ENCODE data around the gene AMY2B. TPM values are rescaled to one million over a fixed set of nuclear protein-coding genes. Genes with fewer than 3 reads are reported as not detected.
"Not testable (repeated sequence)": the region's sequence is repeated elsewhere in the genome, so short reads cannot be mapped to it uniquely, and the experiment has no call there.

Gene AMY2B
- total RNA-seq, 1 donor, result 7.3 TPM

DNA sequence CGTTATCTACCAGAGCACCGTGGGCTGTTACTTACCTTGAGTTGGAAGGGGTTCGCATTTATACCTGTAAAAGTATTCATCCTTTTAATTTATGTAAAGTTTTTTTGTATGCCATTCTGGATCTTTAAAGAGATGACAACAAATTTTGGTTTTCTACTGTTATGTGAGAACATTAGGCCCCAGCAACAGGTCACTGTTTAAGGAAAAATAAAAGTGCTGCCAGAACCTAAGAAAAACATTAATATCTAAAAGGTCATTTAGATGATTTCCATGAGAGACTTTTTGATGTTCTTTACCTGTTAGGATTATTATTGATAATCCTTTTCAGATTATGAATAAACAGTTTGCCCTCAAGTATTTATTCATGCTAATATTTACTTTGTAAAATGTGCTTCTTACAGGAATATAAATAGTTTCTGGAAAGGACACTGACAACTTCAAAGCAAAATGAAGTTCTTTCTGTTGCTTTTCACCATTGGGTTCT is 45.6 kb downstream of the AMY2B start, which contains the start of gene AMY2A:
Gene AMY2A (plus strand): TSS at position 434 of the 484 bp plus-strand sequence. CDS start 14 bp downstream, at position 448.
- DNase-seq (ENCODE audit: low read depth in 2 of 3, low spot score in 2 of 3), result not testable (repeated sequence)

- not testable (repeated sequence) for DNase-seq (ENCODE audit: low read depth in 2 of 3, low spot score in 2 of 3)
Observed at GRCh38 chr1:103627436-103627835, 56.0 kb downstream of the AMY2B start.

Other genes starting within 250 kb of the AMY2B start
- 10.8 TPM for gene RNPC3, start 45.9 kb upstream of the AMY2B start, total RNA-seq
- gene AMY2A, start 45.8 kb downstream of the AMY2B start, total RNA-seq, result not detected
- not detected for gene AMY1A, start 84.2 kb downstream of the AMY2B start, total RNA-seq
- gene AMY1B, start 124.6 kb downstream of the AMY2B start, total RNA-seq, result not detected
- not detected for gene AMY1C, start 178.3 kb downstream of the AMY2B start, total RNA-seq

All from hematopoietic multipotent progenitor cell (in vitro differentiated cells).